ENCODE measurements around the gene FOXO1. TPM values are rescaled to one million over a fixed set of nuclear protein-coding genes. Genes with fewer than 3 reads are reported as not detected.

The FOXO1 gene
- total RNA-seq, 1 donor from 2014 or later, result 9.7 TPM

DNA sequence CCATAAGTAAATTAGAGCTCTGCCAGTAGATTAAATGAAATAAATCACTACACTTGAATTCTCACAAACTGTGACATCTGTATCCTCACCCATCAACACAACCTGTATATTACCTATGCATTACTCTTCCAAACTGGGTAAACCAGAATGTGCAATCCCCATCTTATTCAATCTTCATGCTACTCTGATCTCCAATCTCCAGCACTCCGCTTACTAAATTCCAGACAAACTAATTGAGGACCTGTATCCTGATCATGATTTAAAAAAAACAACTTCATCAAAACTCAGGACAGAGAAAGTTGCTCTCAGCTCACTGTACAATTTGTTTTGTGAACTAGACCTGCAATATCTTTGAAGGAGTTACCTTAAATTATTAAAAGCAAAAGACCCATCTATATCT, 74.4 kb downstream of the FOXO1 start:
- TF ChIP-seq, protein P1, sequence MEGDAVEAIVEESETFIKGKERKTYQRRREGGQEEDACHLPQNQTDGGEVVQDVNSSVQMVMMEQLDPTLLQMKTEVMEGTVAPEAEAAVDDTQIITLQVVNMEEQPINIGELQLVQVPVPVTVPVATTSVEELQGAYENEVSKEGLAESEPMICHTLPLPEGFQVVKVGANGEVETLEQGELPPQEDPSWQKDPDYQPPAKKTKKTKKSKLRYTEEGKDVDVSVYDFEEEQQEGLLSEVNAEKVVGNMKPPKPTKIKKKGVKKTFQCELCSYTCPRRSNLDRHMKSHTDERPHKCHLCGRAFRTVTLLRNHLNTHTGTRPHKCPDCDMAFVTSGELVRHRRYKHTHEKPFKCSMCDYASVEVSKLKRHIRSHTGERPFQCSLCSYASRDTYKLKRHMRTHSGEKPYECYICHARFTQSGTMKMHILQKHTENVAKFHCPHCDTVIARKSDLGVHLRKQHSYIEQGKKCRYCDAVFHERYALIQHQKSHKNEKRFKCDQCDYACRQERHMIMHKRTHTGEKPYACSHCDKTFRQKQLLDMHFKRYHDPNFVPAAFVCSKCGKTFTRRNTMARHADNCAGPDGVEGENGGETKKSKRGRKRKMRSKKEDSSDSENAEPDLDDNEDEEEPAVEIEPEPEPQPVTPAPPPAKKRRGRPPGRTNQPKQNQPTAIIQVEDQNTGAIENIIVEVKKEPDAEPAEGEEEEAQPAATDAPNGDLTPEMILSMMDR (IDR thresholded peaks at IDR 0.05), result no peak
- H3K9me3 Mint-ChIP-seq (ENCODE audit: low read depth), result no peaks in the 10 kb centered on the region
- no peak overlapping the region for H3K4me3 Mint-ChIP-seq (ENCODE audit: unreplicated experiment)
- H3K36me3 Mint-ChIP-seq (ENCODE audit: low read depth), result no peaks in the 10 kb centered on the region
- H3K4me1 Mint-ChIP-seq (ENCODE audit: low read depth), result peaks cover 29% of the 10 kb centered on the region
- no peak for DNase-seq (ENCODE audit: low spot score)
- H3K27ac Mint-ChIP-seq (ENCODE audit: unreplicated experiment), result no peak overlapping the region
- no peaks in the 10 kb centered on the region for H3K27me3 Mint-ChIP-seq (ENCODE audit: low read depth)

GRCh38 chr13:40591091-40591490, 75.3 kb downstream of the FOXO1 start:
- Mint-ChIP-seq H3K4me1 (ENCODE audit: low read depth) (peaks cover 38% of the 10 kb centered on the region), H3K9me3 (ENCODE audit: low read depth) (no peaks in the 10 kb centered on the region), H3K36me3 (ENCODE audit: low read depth) (no peaks in the 10 kb centered on the region), H3K27me3 (ENCODE audit: low read depth) (no peaks in the 10 kb centered on the region), H3K27ac (ENCODE audit: unreplicated experiment) (no peak overlapping the region), H3K4me3 (ENCODE audit: unreplicated experiment) (no peak overlapping the region)
- TF ChIP-seq, protein P1 (IDR thresholded peaks at IDR 0.05), result no peak
- no peak for DNase-seq (ENCODE audit: low spot score)

DNA sequence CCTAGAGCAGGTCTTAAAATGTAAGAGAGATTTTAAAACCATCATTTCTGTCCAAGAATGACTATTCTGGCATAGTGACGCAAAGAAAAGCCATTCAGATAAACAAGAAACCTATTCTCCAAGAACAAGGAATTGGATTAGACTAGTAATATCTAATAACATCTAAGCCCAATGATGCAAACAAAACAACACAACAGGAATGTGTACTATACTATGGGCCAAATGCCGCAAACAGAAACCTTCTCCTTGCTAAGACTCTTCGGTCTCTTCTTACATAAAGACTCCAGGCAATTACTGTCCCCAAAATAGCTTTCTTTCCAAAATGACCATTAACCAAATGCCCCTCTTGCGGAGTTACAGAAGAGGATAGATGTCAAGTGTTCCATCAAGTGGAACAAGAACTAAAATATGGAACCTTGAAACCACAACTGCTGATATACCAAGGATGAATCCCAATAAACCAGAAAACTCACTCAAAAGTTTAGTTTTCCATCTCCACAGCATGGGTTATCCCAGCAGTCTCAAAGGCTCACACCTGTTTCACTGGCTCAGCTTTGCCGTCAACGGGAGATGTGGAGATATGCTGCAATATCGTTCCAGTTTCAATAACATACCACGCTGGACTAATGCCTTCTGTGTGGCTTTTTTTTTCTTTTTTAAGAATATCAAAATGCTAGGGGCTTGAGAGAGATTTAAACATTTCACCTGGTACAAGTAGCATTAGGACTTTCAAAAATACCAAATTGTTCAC, 76.2 kb downstream of the FOXO1 start:
- H3K4me1 Mint-ChIP-seq (ENCODE audit: low read depth), result peaks cover 41% of the 10 kb centered on the region
- H3K4me3 Mint-ChIP-seq (ENCODE audit: unreplicated experiment), result no peak overlapping the region
- H3K9me3 Mint-ChIP-seq (ENCODE audit: low read depth), result no peaks in the 10 kb centered on the region
- no peak for DNase-seq (ENCODE audit: low spot score)
- no peaks in the 10 kb centered on the region for H3K27me3 Mint-ChIP-seq (ENCODE audit: low read depth)
- H3K36me3 Mint-ChIP-seq (ENCODE audit: low read depth), result no peaks in the 10 kb centered on the region
- peak overlapping the region; percentile 93 for H3K27ac Mint-ChIP-seq (ENCODE audit: unreplicated experiment)
- TF ChIP-seq, protein P1 (IDR thresholded peaks at IDR 0.05), result no peak

DNA sequence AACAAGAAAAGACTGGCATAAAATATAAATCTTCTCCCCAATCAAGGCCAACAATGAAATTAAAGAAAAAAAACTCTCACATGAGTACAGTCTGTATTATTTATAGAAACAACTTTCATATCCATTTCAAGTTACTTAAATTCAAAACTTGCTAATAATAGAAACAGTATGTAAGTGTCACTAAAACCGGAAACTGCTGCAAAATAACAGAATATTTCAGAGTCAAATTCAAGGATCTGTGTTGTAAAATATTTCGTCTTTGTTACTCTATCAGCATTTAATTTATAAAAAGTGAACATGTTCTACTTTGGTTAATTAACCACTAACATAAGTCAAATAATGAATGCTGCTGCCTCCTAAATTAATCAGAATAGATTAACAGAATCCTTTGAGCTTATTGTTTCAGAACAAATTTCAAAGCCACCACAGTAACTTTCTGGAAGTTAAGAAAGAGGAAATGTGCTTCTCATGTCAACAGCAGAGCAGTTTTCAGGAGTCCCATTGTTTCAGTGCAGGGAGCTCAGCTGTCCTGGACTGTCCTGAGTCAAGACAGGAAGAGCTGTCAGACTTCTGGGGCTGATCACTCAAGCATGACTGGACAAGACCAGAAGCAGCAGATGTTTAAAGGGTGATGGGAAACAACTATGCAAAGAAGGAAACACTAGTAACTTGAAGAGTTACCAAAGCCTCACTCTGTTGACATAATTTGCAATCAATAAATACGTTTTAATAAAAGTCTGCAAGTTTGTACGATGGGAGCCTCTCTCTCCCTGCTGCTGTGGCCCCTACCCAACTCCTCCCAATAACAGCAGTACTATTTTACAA, 76.9 kb downstream of the FOXO1 start:
- H3K27ac Mint-ChIP-seq (ENCODE audit: unreplicated experiment), result peak overlapping the region; percentile 93
- no peaks in the 10 kb centered on the region for H3K36me3 Mint-ChIP-seq (ENCODE audit: low read depth)
- no peaks in the 10 kb centered on the region for H3K9me3 Mint-ChIP-seq (ENCODE audit: low read depth)
- H3K4me1 Mint-ChIP-seq (ENCODE audit: low read depth), result peaks cover 41% of the 10 kb centered on the region
- DNase-seq (ENCODE audit: low spot score), result no peak
- H3K4me3 Mint-ChIP-seq (ENCODE audit: unreplicated experiment), result peak overlapping the region; percentile 37
- no peaks in the 10 kb centered on the region for H3K27me3 Mint-ChIP-seq (ENCODE audit: low read depth)
- TF ChIP-seq, protein P1 (IDR thresholded peaks at IDR 0.05), result no peak

- TF ChIP-seq, protein P1 (IDR thresholded peaks at IDR 0.05), result no peak
- Mint-ChIP-seq H3K4me1 (ENCODE audit: low read depth) (peaks cover 41% of the 10 kb centered on the region), H3K9me3 (ENCODE audit: low read depth) (peaks cover 7% of the 10 kb centered on the region)
Measured at GRCh38 chr13:40588101-40588500, 78.3 kb downstream of the FOXO1 start.

More at GRCh38 chr13:40588101-40588500, 78.3 kb downstream of the FOXO1 start:
- Mint-ChIP-seq H3K27ac (ENCODE audit: unreplicated experiment) (no peak overlapping the region), H3K4me3 (ENCODE audit: unreplicated experiment) (no peak overlapping the region), H3K36me3 (ENCODE audit: low read depth) (peaks cover 5% of the 10 kb centered on the region), H3K27me3 (ENCODE audit: low read depth) (no peaks in the 10 kb centered on the region)
- DNase-seq (ENCODE audit: low spot score), result no peak
